Spleen (tissue), 7 donors: ENCODE results near the gene SIRPB1.

Experiments
- POLR2A ChIP-seq, 3 donors: fragments of 450-650 bp; IDR thresholded peaks; one replicate each; pipeline ENCODE4 v1.5.1; 2017; ENCODE audit warnings: antibody characterized with exemption in 3 of 3, mild to moderate bottlenecking in 1 of 3
- POLR2AphosphoS5 ChIP-seq, 3 donors: sonication (generic); formaldehyde crosslinking; IDR thresholded peaks; one replicate each; pipeline ENCODE4 v1.5.1; 2017; ENCODE audit warnings: antibody characterized with exemption in 3 of 3
- TF ChIP-seq, protein P1 (sequence below), 11 experiments: fragments of 200-600 bp in 7 of 11; fragments of 450-650 bp in 4 of 11; sonication (generic) in 4 of 11; IDR thresholded peaks in 8 of 11; conservative IDR thresholded peaks in 3 of 11; 1 replicate in 7 of 11; 2 replicates in 4 of 11; pipeline versions ENCODE4 v1.4.0 to v1.8.0; 2016 to 2021; ENCODE audit warnings: antibody characterized with exemption in 11 of 11, inconsistent platforms in 4 of 11, mild to moderate bottlenecking in 1 of 11
- donor health status: DM: no; HTN: no; CAD: no; lungs with moderate emphysema.
- donor health status: DM: no; HTN: no; CAD: no.
- donor health status: DM: no; HTN: no; CAD: no.

DNA sequence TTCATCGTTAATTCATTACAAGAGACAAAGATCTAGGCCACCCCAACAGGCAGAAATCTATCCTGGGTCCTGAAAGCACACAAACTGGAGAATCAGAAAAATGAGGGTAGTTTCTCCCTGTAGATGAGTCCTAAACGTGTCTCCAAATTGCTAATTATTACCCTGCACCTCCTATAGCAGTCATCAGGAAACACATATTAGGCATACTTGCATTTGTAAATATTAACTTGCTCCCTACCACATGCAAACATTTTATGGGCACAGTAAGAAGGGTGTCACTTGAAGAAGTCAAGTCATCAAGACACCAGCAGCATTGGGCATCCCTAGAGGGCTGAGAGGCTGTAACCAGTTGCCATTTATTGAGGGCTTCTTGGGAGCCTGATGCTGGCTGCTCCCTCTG lies 17.9 kb upstream of the SIRPB1 start:
- no peak for TF ChIP-seq POLR2A (IDR thresholded peaks at IDR 0.05)
- TF ChIP-seq, protein P1, sequence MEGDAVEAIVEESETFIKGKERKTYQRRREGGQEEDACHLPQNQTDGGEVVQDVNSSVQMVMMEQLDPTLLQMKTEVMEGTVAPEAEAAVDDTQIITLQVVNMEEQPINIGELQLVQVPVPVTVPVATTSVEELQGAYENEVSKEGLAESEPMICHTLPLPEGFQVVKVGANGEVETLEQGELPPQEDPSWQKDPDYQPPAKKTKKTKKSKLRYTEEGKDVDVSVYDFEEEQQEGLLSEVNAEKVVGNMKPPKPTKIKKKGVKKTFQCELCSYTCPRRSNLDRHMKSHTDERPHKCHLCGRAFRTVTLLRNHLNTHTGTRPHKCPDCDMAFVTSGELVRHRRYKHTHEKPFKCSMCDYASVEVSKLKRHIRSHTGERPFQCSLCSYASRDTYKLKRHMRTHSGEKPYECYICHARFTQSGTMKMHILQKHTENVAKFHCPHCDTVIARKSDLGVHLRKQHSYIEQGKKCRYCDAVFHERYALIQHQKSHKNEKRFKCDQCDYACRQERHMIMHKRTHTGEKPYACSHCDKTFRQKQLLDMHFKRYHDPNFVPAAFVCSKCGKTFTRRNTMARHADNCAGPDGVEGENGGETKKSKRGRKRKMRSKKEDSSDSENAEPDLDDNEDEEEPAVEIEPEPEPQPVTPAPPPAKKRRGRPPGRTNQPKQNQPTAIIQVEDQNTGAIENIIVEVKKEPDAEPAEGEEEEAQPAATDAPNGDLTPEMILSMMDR (IDR thresholded peaks at IDR 0.05 in 8 of 11, conservative IDR thresholded peaks at IDR 0.05 in 3 of 11): no peak
- no peak for TF ChIP-seq POLR2AphosphoS5 (IDR thresholded peaks at IDR 0.05)
